GM23248 (cell line): ENCODE results near the gene FLT1. TPM values are rescaled to one million over a fixed set of nuclear protein-coding genes. Genes with fewer than 3 reads are reported as not detected.

Experiments used
- DNase-seq: peaks from one replicate; pipeline ENCODE4 v3.0.0-alpha.2; 2015
- H2AFZ ChIP-seq: fragments of 200-600 bp; sonication (generic); 2 replicates; pipeline ENCODE4 v1.6.1; 2016; ENCODE audit warnings: antibody characterized with exemption
- H3F3A ChIP-seq: fragments of 200-600 bp; sonication (generic); 2 replicates; pipeline ENCODE4 v1.6.1; 2016; ENCODE audit warnings: mild to moderate bottlenecking, antibody characterized with exemption, mixed run types; ENCODE audit not compliant: insufficient read depth
- H3K27ac ChIP-seq: fragments of 200-600 bp; sonication (generic); 2 replicates; pipeline ENCODE4 v1.5.1; 2016; ENCODE audit warnings: mild to moderate bottlenecking
- H3K27me3 ChIP-seq: fragments of 200-600 bp; sonication (generic); replicated peaks from 2 replicates; pipeline ENCODE4 v1.6.1; 2016; ENCODE audit warnings: mild to moderate bottlenecking; ENCODE audit not compliant: insufficient read depth
- H3K36me3 ChIP-seq: fragments of 200-600 bp; sonication (generic); 2 replicates; pipeline ENCODE4 v1.6.1; 2016; ENCODE audit warnings: low read depth, mild to moderate bottlenecking
- H3K4me1 ChIP-seq: fragments of 200-600 bp; sonication (generic); 2 replicates; pipeline ENCODE4 v1.6.1; 2016; ENCODE audit warnings: mild to moderate bottlenecking; ENCODE audit not compliant: insufficient read depth
- H3K4me2 ChIP-seq: fragments of 200-600 bp; sonication (generic); one replicate; pipeline ENCODE4 v1.6.1; 2016; ENCODE audit warnings: mild to moderate bottlenecking; ENCODE audit not compliant: unreplicated experiment
- H3K4me3 ChIP-seq: fragments of 200-600 bp; sonication (generic); 2 replicates; pipeline ENCODE4 v1.5.1; 2016; ENCODE audit warnings: mild to moderate bottlenecking
- H3K79me2 ChIP-seq: fragments of 200-600 bp; sonication (generic); 2 replicates; pipeline ENCODE4 v1.6.1; 2016; ENCODE audit warnings: mild to moderate bottlenecking; ENCODE audit not compliant: insufficient read depth
- H3K9ac ChIP-seq: fragments of 200-600 bp; sonication (generic); 2 replicates; pipeline ENCODE4 v1.6.1; 2016; ENCODE audit warnings: mild to moderate bottlenecking
- H3K9me2 ChIP-seq: fragments of 200-600 bp; sonication (generic); 2 replicates; pipeline ENCODE4 v1.6.1; 2016; ENCODE audit warnings: mixed run types, mild to moderate bottlenecking, moderate library complexity; ENCODE audit not compliant: insufficient read depth
- H3K9me3 ChIP-seq: fragments of 200-600 bp; sonication (generic); one replicate; pipeline ENCODE4 v1.6.1; 2017; ENCODE audit warnings: low read depth
- H4K20me1 ChIP-seq: fragments of 200-600 bp; sonication (generic); 2 replicates; pipeline ENCODE4 v1.6.0; 2016; ENCODE audit not compliant: insufficient read depth
- EZH2 ChIP-seq: fragments of 200-600 bp; sonication (generic); IDR thresholded peaks from 2 replicates; pipeline ENCODE4 v1.6.1; 2018; ENCODE audit warnings: antibody characterized with exemption, mild to moderate bottlenecking; ENCODE audit not compliant: insufficient read depth, poor library complexity, severe bottlenecking
- EZH2phosphoT487 ChIP-seq: fragments of 200-600 bp; sonication (generic); IDR thresholded peaks from 2 replicates; pipeline ENCODE4 v1.6.1; 2018; ENCODE audit warnings: antibody characterized with exemption, moderate library complexity, mild to moderate bottlenecking, low read depth; ENCODE audit not compliant: insufficient read depth
- WGBS, 2 experiments: methylation state at CpG; one replicate each; pipeline ENCODE4 v1.1.6; 2015 to 2017; ENCODE audit warnings: low lambda C conversion rate in 2 of 2, low coverage in 1 of 2; ENCODE audit errors: missing lambda C conversion rate in 2 of 2; 5-methylcytosine and 5-hydroxymethylcytosine counted together
- in situ Hi-C: fragments of 300-500 bp; cut with MboI; formaldehyde crosslinking; loops from 2 replicates; pipeline ENCODE4 v1.15.0; 2020
- polyA plus RNA-seq: library from polyadenylated mRNA; unstranded; fragments of >200 nt; fragmentation: Nextera tagmentation; extraction: Ambion mirVana; gene quantifications from 2 replicates; pipeline ENCODE4 v1.2.1, GENCODE V29; 2016
- total RNA-seq: library from RNA; depleted of rRNA; stranded (reverse); fragments of >200 nt; shearing (Covaris generic); gene quantifications from 2 replicates; pipeline ENCODE4 v1.2.3, GENCODE V29; 2014

FLT1 gene
- total and polyA plus RNA-seq, 2 experiments from 2014 or later: 12.9 to 18.6 TPM

DNA sequence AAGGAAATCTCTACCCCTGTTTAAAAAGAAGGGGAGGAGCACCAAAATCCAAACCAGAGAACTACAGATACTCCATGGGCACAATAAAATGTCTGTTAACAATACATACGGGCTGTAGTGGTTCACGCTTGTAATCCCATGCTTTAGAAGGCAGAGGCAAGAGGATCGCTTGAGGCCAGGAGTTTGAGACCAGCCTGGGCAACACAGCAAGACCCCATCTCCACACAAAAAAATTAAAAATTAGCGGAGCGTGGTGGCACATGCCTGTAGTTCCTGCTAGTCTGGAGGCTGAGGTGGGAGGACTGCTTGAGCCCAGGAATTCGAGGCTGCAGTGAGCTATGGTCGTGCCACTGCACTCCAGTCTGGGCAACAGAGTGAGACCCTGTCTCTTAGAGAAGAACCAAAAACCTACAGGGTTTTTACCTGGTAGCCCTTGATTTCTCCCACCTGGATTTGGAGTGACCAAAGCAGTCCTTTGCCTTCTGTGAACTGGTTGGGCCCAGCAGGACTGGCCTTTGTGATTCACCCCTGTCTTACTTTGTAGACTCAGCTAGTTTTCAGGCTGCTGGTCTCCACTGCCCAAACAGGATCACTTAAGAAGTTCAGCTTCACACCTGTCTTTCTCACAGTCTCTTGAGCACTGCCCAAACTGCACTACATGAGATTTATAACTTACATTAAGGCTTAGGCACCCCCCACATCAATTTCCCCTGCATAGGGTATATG lies 38.7 kb upstream of the FLT1 start:
- no peak overlapping the region for H3K9ac ChIP-seq
- no peak for TF ChIP-seq EZH2
- TF ChIP-seq EZH2phosphoT487: no peak
- no peak overlapping the region for H3K4me3 ChIP-seq
- WGBS, 2 experiments: 97 to 98% methylated on average over 7 of the region's 7 CpGs
- H3K9me2 ChIP-seq: no peaks in the 10 kb centered on the region
- peaks cover 7% of the 10 kb centered on the region; the same call in 1 of the 2 replicates for H3K4me1 ChIP-seq
- no peaks in the 10 kb centered on the region for H3K36me3 ChIP-seq
- H4K20me1 ChIP-seq: no peaks in the 10 kb centered on the region
- H3F3A ChIP-seq: peaks cover 19% of the 10 kb centered on the region; the same call in 1 of the 2 replicates
- H3K79me2 ChIP-seq: no peaks in the 10 kb centered on the region
- peak; percentile 24 for DNase-seq
- in situ Hi-C loops: no loop called here
- H3K9me3 ChIP-seq: no peaks in the 10 kb centered on the region
- no peaks in the 10 kb centered on the region for H3K27me3 ChIP-seq
- no peak overlapping the region for H2AFZ ChIP-seq
- no peak overlapping the region for H3K27ac ChIP-seq
- H3K4me2 ChIP-seq: no peak overlapping the region

DNA sequence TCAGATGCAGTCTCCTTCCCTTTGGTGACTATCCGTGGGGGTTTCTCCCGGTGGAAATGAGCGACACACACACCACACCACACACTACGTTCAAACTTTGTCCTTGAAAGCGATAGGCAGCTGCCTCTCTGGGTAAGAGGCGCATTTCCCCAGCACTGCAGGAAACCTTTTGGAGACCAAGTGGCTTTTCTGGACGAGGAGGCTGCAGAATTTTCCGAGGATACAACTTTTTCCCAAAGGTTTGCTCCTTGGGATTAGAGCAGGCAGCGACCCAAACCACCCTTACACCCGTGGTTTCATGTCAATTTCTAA lies 38.2 kb upstream of the FLT1 start:
- H3K27ac ChIP-seq: no peak overlapping the region
- peaks cover 19% of the 10 kb centered on the region; the same call in 1 of the 2 replicates for H3F3A ChIP-seq
- in situ Hi-C loops: no loop called here
- WGBS, 2 experiments: 48 to 54% methylated on average over 9 to 10 of the region's 10 CpGs
- H3K9me3 ChIP-seq: no peaks in the 10 kb centered on the region
- H4K20me1 ChIP-seq: no peaks in the 10 kb centered on the region
- TF ChIP-seq EZH2phosphoT487: no peak
- TF ChIP-seq EZH2: no peak
- 0 out of 2 replicates have a peak overlapping the region, but pooled peaks have one; percentile 31 for H3K9ac ChIP-seq
- H3K4me3 ChIP-seq: peak overlapping the region; percentile 68; the same call in 1 of the 2 replicates
- H3K36me3 ChIP-seq: no peaks in the 10 kb centered on the region
- H3K9me2 ChIP-seq: no peaks in the 10 kb centered on the region
- H2AFZ ChIP-seq: peak overlapping the region; percentile 85
- peaks cover 7% of the 10 kb centered on the region; the same call in 1 of the 2 replicates for H3K4me1 ChIP-seq
- H3K4me2 ChIP-seq: no peak overlapping the region
- no peaks in the 10 kb centered on the region for H3K79me2 ChIP-seq
- H3K27me3 ChIP-seq: no peaks in the 10 kb centered on the region
- DNase-seq: no peak

DNA sequence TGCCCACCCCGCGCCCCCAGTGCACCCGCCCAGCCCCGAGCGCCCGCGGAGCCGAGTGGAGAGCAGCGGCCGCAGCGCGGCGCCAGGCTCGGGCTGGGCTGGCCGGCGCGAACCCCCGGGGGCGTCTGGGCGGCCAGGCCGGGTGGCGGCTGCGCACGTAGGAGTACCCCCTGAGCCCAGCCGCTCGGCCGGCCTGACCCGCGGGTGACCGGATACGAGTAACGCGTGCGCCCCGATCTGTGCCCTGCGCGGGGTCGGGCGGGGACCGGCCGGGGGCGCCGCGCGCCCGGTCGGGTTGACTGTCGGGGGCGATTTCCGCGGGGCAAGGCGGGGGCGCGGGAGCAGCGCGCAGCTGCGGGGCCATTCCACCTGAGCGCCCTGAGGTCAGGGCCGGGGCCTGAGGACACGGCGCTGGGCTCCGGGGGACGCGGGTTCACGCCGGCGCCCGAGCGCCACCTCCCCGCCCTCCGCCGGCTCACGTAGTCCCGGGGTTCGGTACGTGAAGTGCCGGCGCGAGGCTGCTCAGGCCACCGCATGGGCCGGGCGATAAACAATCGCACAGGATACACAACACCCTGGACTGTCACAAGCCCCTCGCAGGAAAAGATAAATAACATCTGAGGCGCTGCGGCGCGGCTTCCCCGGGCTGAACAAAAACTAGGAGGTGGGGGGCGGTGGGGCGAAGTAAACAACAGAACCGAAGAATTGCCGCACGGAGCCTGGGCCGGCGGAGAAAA lies 37.6 kb upstream of the FLT1 start:
- in situ Hi-C loops: no loop called here
- peaks cover 19% of the 10 kb centered on the region; the same call in 1 of the 2 replicates for H3F3A ChIP-seq
- no peak overlapping the region for H3K27ac ChIP-seq
- H3K9ac ChIP-seq: peak overlapping the region; percentile 31; the same call in 1 of the 2 replicates
- peak overlapping the region; percentile 68 for H3K4me3 ChIP-seq
- H3K79me2 ChIP-seq: no peaks in the 10 kb centered on the region
- peak overlapping the region; percentile 85 for H2AFZ ChIP-seq
- peak overlapping the region; percentile 81 for H3K4me2 ChIP-seq
- TF ChIP-seq EZH2phosphoT487 (no peak), EZH2 (no peak)
- WGBS, 2 experiments: 6 to 12% methylated on average over 29 to 55 of the region's 96 CpGs
- H3K9me2 ChIP-seq: no peaks in the 10 kb centered on the region
- no peaks in the 10 kb centered on the region for H3K27me3 ChIP-seq
- H4K20me1 ChIP-seq: no peaks in the 10 kb centered on the region
- DNase-seq: peak; percentile 51
- H3K4me1 ChIP-seq: peaks cover 7% of the 10 kb centered on the region; the same call in 1 of the 2 replicates
- no peaks in the 10 kb centered on the region for H3K36me3 ChIP-seq
- H3K9me3 ChIP-seq: no peaks in the 10 kb centered on the region

DNA sequence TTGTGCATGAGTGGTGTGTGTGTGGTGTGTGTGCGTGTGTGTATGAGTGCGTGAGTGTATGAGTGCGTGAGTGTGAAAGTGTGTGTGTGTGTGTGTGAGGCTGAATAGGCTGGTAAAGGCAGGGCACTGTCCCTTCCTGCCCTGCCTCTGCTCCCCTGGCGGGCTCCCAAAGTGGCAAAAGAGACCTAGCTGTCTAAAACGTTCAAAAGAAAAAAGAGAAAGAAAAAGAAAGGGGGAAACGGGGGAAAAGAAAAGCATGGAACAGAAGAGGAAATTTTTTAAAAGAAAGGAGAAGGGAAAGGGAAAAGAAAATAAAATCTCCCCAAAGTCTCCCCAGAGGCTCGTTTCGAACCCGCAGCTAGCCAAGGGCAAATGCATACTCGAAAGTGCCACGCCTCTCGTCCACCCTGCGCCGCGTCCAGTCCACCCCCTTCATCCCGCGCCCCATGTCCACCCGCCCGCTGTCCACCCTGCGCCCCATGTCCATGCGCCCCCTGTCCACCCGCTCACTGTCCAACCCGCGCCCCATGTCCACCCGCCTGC lies 37.0 kb upstream of the FLT1 start:
- Histone ChIP-seq H3K4me1 (peaks cover 5% of the 10 kb centered on the region; the same call in 1 of the 2 replicates), H3K9ac (peak overlapping the region; percentile 35), H3K27me3 (no peaks in the 10 kb centered on the region), H3K27ac (no peak overlapping the region), H3K36me3 (no peaks in the 10 kb centered on the region), H3K79me2 (no peaks in the 10 kb centered on the region), H3K4me2 (peak overlapping the region; percentile 81), H3K9me3 (no peaks in the 10 kb centered on the region), H3F3A (peaks cover 19% of the 10 kb centered on the region; the same call in 1 of the 2 replicates), H4K20me1 (no peaks in the 10 kb centered on the region), H3K9me2 (no peaks in the 10 kb centered on the region), H3K4me3 (peak overlapping the region; percentile 68), H2AFZ (peak overlapping the region; percentile 85)
- TF ChIP-seq EZH2phosphoT487: no peak
- DNase-seq: peak; percentile 55
- in situ Hi-C loops: no loop called here
- WGBS, 2 experiments: 7 to 12% methylated on average over 17 to 25 of the region's 25 CpGs
